Measurements from ENCODE around the gene UBE2R2.

GRCh38 chr9:33924978-33925797, 108.2 kb downstream of the UBE2R2 start:
- TF ChIP-seq CTCF (conservative IDR thresholded peaks at IDR 0.05 in 1 of 2, IDR thresholded peaks at IDR 0.05 in 1 of 2; ENCODE audit: low read depth in 1 of 2, low read length in 2 of 2) (peak; percentile 74 to 78), EZH2 (IDR thresholded peaks at IDR 0.05; ENCODE audit: low read length, missing control alignments) (no peak)

Data from fibroblast of lung (primary cell).